Measurements from ENCODE around the gene TMEM150A.
"Not testable (repeated sequence)": the region's sequence is repeated elsewhere in the genome, so short reads cannot be mapped to it uniquely, and the experiment has no call there.

DNA sequence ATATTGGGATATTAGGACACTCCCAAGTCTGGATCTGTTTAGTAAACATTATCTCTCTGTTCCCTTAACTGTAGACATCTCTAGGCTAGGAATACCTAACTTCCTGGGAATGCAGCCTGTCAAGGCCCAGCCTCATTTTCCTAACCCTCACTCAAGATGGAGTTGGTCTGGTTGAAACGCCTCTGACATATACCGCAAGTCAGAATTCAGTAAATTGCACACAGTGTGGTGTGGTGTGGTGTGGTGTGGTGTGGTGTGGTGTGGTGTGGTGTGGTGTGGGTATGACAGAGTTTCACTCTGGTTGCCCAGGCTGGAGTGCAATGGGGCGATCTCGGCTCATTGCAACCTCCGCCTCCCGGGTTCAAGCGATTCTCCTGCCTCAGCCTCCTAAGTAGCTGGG is 12.3 kb upstream of the TMEM150A start:
- TF ChIP-seq, protein P1, sequence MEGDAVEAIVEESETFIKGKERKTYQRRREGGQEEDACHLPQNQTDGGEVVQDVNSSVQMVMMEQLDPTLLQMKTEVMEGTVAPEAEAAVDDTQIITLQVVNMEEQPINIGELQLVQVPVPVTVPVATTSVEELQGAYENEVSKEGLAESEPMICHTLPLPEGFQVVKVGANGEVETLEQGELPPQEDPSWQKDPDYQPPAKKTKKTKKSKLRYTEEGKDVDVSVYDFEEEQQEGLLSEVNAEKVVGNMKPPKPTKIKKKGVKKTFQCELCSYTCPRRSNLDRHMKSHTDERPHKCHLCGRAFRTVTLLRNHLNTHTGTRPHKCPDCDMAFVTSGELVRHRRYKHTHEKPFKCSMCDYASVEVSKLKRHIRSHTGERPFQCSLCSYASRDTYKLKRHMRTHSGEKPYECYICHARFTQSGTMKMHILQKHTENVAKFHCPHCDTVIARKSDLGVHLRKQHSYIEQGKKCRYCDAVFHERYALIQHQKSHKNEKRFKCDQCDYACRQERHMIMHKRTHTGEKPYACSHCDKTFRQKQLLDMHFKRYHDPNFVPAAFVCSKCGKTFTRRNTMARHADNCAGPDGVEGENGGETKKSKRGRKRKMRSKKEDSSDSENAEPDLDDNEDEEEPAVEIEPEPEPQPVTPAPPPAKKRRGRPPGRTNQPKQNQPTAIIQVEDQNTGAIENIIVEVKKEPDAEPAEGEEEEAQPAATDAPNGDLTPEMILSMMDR (IDR thresholded peaks at IDR 0.05) = not testable (repeated sequence)
- TF ChIP-seq POLR2AphosphoS5 (IDR thresholded peaks at IDR 0.05) = not testable (repeated sequence)
